SK-N-SH treated with all-trans-retinoic acid at 6 μM for 48 hours (cell line): Measurements from ENCODE around the gene MAP1B.

Source experiments
- ATAC-seq: fragments of 200-7000 bp; cut with Tn5 transposase; 3 replicates; pipeline ENCODE4 v1.9.1; 2020; ENCODE audit warnings: mild to moderate bottlenecking, moderate library complexity
- ARNTL ChIP-seq: fragments of 450-650 bp; formaldehyde crosslinking; IDR thresholded peaks from 2 replicates; pipeline ENCODE4 v1.5.0; 2020; ENCODE audit warnings: low read depth, mild to moderate bottlenecking, moderate library complexity, borderline replicate concordance
- BACH2 ChIP-seq: fragments of 250-450 bp; sonication (Bioruptor Pico); IDR thresholded peaks from 2 replicates; pipeline ENCODE4 v1.9.0; 2021; ENCODE audit warnings: mild to moderate bottlenecking, borderline replicate concordance
- CREB5 ChIP-seq: fragments of 250-450 bp; sonication (Bioruptor Pico); IDR thresholded peaks from 2 replicates; pipeline ENCODE4 v1.5.1; 2020; ENCODE audit warnings: low read depth, mild to moderate bottlenecking, moderate library complexity
- CSDC2 ChIP-seq: fragments of 250-450 bp; sonication (Bioruptor Pico); IDR thresholded peaks from 2 replicates; pipeline ENCODE4 v1.5.0; 2020; ENCODE audit warnings: mild to moderate bottlenecking, moderate library complexity
- GLIS3 ChIP-seq: fragments of 250-450 bp; sonication (Bioruptor Pico); IDR thresholded peaks from 2 replicates; pipeline ENCODE4 v1.5.0; 2020; ENCODE audit warnings: mild to moderate bottlenecking, moderate library complexity
- ISL1 ChIP-seq: fragments of 250-450 bp; sonication (Bioruptor Pico); IDR thresholded peaks from 2 replicates; pipeline ENCODE4 v2.1.2; 2022; ENCODE audit warnings: mild to moderate bottlenecking, moderate library complexity
- PPARA ChIP-seq: fragments of 250-450 bp; sonication (Bioruptor Pico); IDR thresholded peaks from 2 replicates; pipeline ENCODE4 v1.5.0; 2020; ENCODE audit warnings: mild to moderate bottlenecking, borderline replicate concordance
- RARB ChIP-seq: fragments of 250-450 bp; sonication (Bioruptor Pico); IDR thresholded peaks from 2 replicates; pipeline ENCODE4 v1.8.0; 2021; ENCODE audit warnings: mild to moderate bottlenecking, moderate library complexity
- TCF4 ChIP-seq: fragments of 250-450 bp; sonication (Bioruptor Pico); IDR thresholded peaks from 2 replicates; pipeline ENCODE4 v1.8.0; 2021; ENCODE audit warnings: mild to moderate bottlenecking, moderate library complexity, borderline replicate concordance
- TOX ChIP-seq: fragments of 250-450 bp; sonication (Bioruptor Pico); IDR thresholded peaks from 2 replicates; pipeline ENCODE4 v1.8.0; 2021; ENCODE audit warnings: mild to moderate bottlenecking, moderate library complexity, borderline replicate concordance
- ZC3H10 ChIP-seq: fragments of 250-450 bp; sonication (Bioruptor Pico); IDR thresholded peaks from 2 replicates; pipeline ENCODE4 v1.5.1; 2021; ENCODE audit warnings: mild to moderate bottlenecking, moderate library complexity
- ZFP3 ChIP-seq: fragments of 250-450 bp; sonication (Bioruptor Pico); IDR thresholded peaks from 2 replicates; pipeline ENCODE4 v1.5.0; 2020; ENCODE audit warnings: mild to moderate bottlenecking, moderate library complexity
- ZNF565 ChIP-seq: fragments of 450-650 bp; formaldehyde crosslinking; conservative IDR thresholded peaks from 2 replicates; pipeline ENCODE4 v1.5.0; 2020; ENCODE audit warnings: low read depth, mild to moderate bottlenecking, moderate library complexity
- ZNF70 ChIP-seq: fragments of 450-650 bp; formaldehyde crosslinking; IDR thresholded peaks from 2 replicates; pipeline ENCODE4 v1.5.0; 2020; ENCODE audit warnings: mild to moderate bottlenecking, moderate library complexity
- ZNF8 ChIP-seq: fragments of 450-650 bp; formaldehyde crosslinking; IDR thresholded peaks from 2 replicates; pipeline ENCODE4 v1.5.0; 2020; ENCODE audit warnings: mild to moderate bottlenecking, moderate library complexity
- TF ChIP-seq, protein P1 (sequence below): fragments of 250-450 bp; sonication (Bioruptor Pico); IDR thresholded peaks from 2 replicates; pipeline ENCODE4 v1.8.0; 2021; ENCODE audit warnings: low read depth, mild to moderate bottlenecking, moderate library complexity, borderline replicate concordance
- TF ChIP-seq, protein P2 (sequence below): fragments of 250-450 bp; sonication (Bioruptor Pico); IDR thresholded peaks from 2 replicates; pipeline ENCODE4 v1.5.0; 2020; ENCODE audit warnings: mild to moderate bottlenecking, moderate library complexity
- TF ChIP-seq, protein P3 (sequence below): fragments of 250-450 bp; sonication (Bioruptor Pico); IDR thresholded peaks from 2 replicates; pipeline ENCODE4 v1.5.1; 2021; ENCODE audit warnings: mild to moderate bottlenecking, moderate library complexity

Gene MAP1B

DNA sequence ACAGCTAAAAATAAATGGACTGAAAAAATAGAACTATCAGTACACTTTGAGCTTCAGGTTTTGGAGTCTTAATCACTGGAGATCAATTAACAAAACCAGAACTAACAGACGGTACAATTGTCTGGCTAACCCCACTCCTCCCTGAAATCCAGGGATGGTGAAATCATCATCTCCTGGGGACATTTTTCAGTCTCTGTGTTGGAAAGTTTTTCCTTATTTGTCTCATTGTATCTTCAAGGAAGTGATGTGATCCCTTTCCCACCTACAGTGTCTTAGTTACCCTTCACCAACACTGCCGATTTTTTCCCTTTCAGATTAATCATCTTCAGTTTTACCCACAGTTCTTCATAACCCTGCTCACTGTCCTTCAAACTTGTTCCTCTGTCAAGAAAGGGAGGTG, 81.9 kb downstream of the MAP1B start:
- TF ChIP-seq TOX (CRISPR knock-in tag) (no peak), TCF4 (CRISPR knock-in tag) (no peak), CSDC2 (CRISPR knock-in tag) (no peak), ZNF565 (CRISPR knock-in tag) (no peak), ZNF8 (CRISPR knock-in tag) (no peak), ZNF70 (CRISPR knock-in tag) (no peak), CREB5 (CRISPR knock-in tag) (no peak), PPARA (no peak), ZC3H10 (CRISPR knock-in tag) (no peak), GLIS3 (CRISPR knock-in tag) (no peak), RARB (no peak)
- TF ChIP-seq, protein P1, sequence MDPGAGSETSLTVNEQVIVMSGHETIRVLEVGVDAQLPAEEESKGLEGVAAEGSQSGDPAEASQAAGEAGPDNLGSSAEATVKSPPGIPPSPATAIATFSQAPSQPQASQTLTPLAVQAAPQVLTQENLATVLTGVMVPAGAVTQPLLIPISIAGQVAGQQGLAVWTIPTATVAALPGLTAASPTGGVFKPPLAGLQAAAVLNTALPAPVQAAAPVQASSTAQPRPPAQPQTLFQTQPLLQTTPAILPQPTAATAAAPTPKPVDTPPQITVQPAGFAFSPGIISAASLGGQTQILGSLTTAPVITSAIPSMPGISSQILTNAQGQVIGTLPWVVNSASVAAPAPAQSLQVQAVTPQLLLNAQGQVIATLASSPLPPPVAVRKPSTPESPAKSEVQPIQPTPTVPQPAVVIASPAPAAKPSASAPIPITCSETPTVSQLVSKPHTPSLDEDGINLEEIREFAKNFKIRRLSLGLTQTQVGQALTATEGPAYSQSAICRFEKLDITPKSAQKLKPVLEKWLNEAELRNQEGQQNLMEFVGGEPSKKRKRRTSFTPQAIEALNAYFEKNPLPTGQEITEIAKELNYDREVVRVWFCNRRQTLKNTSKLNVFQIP: no peak
- TF ChIP-seq, protein P2, sequence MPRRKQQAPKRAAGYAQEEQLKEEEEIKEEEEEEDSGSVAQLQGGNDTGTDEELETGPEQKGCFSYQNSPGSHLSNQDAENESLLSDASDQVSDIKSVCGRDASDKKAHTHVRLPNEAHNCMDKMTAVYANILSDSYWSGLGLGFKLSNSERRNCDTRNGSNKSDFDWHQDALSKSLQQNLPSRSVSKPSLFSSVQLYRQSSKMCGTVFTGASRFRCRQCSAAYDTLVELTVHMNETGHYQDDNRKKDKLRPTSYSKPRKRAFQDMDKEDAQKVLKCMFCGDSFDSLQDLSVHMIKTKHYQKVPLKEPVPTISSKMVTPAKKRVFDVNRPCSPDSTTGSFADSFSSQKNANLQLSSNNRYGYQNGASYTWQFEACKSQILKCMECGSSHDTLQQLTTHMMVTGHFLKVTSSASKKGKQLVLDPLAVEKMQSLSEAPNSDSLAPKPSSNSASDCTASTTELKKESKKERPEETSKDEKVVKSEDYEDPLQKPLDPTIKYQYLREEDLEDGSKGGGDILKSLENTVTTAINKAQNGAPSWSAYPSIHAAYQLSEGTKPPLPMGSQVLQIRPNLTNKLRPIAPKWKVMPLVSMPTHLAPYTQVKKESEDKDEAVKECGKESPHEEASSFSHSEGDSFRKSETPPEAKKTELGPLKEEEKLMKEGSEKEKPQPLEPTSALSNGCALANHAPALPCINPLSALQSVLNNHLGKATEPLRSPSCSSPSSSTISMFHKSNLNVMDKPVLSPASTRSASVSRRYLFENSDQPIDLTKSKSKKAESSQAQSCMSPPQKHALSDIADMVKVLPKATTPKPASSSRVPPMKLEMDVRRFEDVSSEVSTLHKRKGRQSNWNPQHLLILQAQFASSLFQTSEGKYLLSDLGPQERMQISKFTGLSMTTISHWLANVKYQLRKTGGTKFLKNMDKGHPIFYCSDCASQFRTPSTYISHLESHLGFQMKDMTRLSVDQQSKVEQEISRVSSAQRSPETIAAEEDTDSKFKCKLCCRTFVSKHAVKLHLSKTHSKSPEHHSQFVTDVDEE (CRISPR knock-in tag): no peak
- TF ChIP-seq, protein P3, sequence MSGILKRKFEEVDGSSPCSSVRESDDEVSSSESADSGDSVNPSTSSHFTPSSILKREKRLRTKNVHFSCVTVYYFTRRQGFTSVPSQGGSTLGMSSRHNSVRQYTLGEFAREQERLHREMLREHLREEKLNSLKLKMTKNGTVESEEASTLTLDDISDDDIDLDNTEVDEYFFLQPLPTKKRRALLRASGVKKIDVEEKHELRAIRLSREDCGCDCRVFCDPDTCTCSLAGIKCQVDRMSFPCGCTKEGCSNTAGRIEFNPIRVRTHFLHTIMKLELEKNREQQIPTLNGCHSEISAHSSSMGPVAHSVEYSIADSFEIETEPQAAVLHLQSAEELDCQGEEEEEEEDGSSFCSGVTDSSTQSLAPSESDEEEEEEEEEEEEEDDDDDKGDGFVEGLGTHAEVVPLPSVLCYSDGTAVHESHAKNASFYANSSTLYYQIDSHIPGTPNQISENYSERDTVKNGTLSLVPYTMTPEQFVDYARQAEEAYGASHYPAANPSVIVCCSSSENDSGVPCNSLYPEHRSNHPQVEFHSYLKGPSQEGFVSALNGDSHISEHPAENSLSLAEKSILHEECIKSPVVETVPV: no peak
- TF ChIP-seq, all 23 proteins: peak for 0
- ATAC-seq: no peak

DNA sequence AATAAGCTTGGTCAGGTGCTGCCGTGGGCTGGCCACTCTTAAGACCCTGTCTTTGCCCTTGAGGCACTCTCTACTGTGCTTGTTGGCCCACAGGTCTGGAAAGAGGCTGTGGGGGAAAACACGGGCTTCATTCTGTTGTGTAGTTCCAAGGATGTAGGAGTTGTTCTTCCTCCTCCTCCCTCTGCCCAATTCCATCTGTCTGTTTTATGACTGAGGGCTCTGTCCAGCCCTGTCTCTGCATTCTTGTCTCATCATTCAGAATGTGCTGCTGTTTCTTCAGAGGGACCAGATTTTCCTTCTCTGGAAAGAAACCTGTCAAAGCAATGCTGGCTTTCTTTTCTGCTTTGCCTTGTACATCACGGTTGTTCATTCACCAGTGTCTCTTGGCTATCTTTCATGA, 84.1 kb downstream of the MAP1B start:
- TF ChIP-seq, protein P1: no peak
- TF ChIP-seq ARNTL (CRISPR knock-in tag) (no peak), TOX (CRISPR knock-in tag) (no peak), ZNF8 (CRISPR knock-in tag) (no peak), BACH2 (CRISPR knock-in tag) (no peak)
- ATAC-seq: peak; percentile 12; the same call in 2 of the 3 replicates

GRCh38 chr5:72194846-72195245, 87.6 kb downstream of the MAP1B start:
- no peak for ATAC-seq
- no peak for TF ChIP-seq ZNF565 (CRISPR knock-in tag)
- TF ChIP-seq TCF4 (CRISPR knock-in tag): no peak
- no peak for TF ChIP-seq CREB5 (CRISPR knock-in tag)
- TF ChIP-seq ISL1 (CRISPR knock-in tag): no peak
- no peak for TF ChIP-seq BACH2 (CRISPR knock-in tag)
- no peak for TF ChIP-seq ZNF8 (CRISPR knock-in tag)
- TF ChIP-seq ZFP3: no peak
- TF ChIP-seq, protein P1: no peak
- no peak for TF ChIP-seq ARNTL (CRISPR knock-in tag)
- no peak for TF ChIP-seq PPARA
